ENCODE results near the gene ERBIN. TPM values are rescaled to one million over a fixed set of nuclear protein-coding genes. Genes with fewer than 3 reads are reported as not detected.

The ERBIN gene
- total RNA-seq, 1 experiment from 2014 or later = 47.2 TPM

- Mint-ChIP-seq H3K27me3 (ENCODE audit: insufficient read depth, unreplicated experiment) (no peaks in the 10 kb centered on the region), H3K9me3 (ENCODE audit: unreplicated experiment) (no peaks in the 10 kb centered on the region), H3K4me1 (ENCODE audit: low read depth, unreplicated experiment) (peaks cover 15% of the 10 kb centered on the region), H3K4me3 (ENCODE audit: unreplicated experiment) (peak overlapping the region; percentile 50), H3K36me3 (ENCODE audit: insufficient read depth, unreplicated experiment) (no peaks in the 10 kb centered on the region), H3K27ac (ENCODE audit: unreplicated experiment) (peak overlapping the region; percentile 34)
- TF ChIP-seq CTCF (IDR thresholded peaks at IDR 0.05; ENCODE audit: insufficient read depth in 1 of 2, low read depth in 1 of 2, low read length in 1 of 2, severe bottlenecking in 1 of 2, unreplicated experiment in 1 of 2) = no peak
- no TSS peak for BruUV-seq (replicated peaks)
- H3K4me1 ChIP-seq = peaks cover 14% of the 10 kb centered on the region
- POLR2A ChIA-PET = interaction anchor here (0.6 kb wide), 1 partner anchor 9 kb away, joined by 4 read pairs; no protein-coding TSS in a partner anchor
- H3K9me3 ChIP-seq = no peaks in the 10 kb centered on the region
- H3K27me3 ChIP-seq (replicated peaks; ENCODE audit: control insufficient read depth, insufficient read depth, low read length) = no peaks in the 10 kb centered on the region
- no peak overlapping the region for H3K4me3 ChIP-seq (ENCODE audit: low read depth, low read length)
- H3K36me3 ChIP-seq (ENCODE audit: control insufficient read depth, insufficient read depth, low read length) = no peaks in the 10 kb centered on the region
- CTCF ChIA-PET = no interaction called here
- intact Hi-C loops (cut with micrococcal nuclease; ENCODE audit: unreplicated experiment) = no loop called here
- DNase-seq = peak; percentile 35 to 45
Measured at GRCh38 chr5:65893749-65894430, 32.5 kb upstream of the ERBIN start.

GRCh38 chr5:65895891-65896290 is 30.5 kb upstream of the ERBIN start:
- ChIA-PET CTCF (interaction anchor here (0.6 kb wide), 1 partner anchor 123 kb away, joined by 9 read pairs; no protein-coding TSS in a partner anchor), POLR2A (no interaction called here)
- Mint-ChIP-seq H3K4me3 (ENCODE audit: unreplicated experiment) (no peak overlapping the region), H3K27me3 (ENCODE audit: insufficient read depth, unreplicated experiment) (no peaks in the 10 kb centered on the region), H3K9me3 (ENCODE audit: unreplicated experiment) (no peaks in the 10 kb centered on the region), H3K36me3 (ENCODE audit: insufficient read depth, unreplicated experiment) (no peaks in the 10 kb centered on the region), H3K4me1 (ENCODE audit: low read depth, unreplicated experiment) (peaks cover 15% of the 10 kb centered on the region), H3K27ac (ENCODE audit: unreplicated experiment) (no peak overlapping the region)
- H3K4me1 ChIP-seq = peaks cover 14% of the 10 kb centered on the region
- no peak for TF ChIP-seq CTCF (IDR thresholded peaks at IDR 0.05; ENCODE audit: insufficient read depth in 1 of 2, low read depth in 1 of 2, low read length in 1 of 2, severe bottlenecking in 1 of 2, unreplicated experiment in 1 of 2)
- no peaks in the 10 kb centered on the region for H3K9me3 ChIP-seq
- intact Hi-C loops (cut with micrococcal nuclease; ENCODE audit: unreplicated experiment) = no loop called here
- no peak overlapping the region for H3K4me3 ChIP-seq (ENCODE audit: low read depth, low read length)
- no peaks in the 10 kb centered on the region for H3K27me3 ChIP-seq (replicated peaks; ENCODE audit: control insufficient read depth, insufficient read depth, low read length)
- no TSS peak for BruUV-seq (replicated peaks)
- H3K36me3 ChIP-seq (ENCODE audit: control insufficient read depth, insufficient read depth, low read length) = no peaks in the 10 kb centered on the region
- no peak for DNase-seq

- H3K36me3 Mint-ChIP-seq (ENCODE audit: insufficient read depth, unreplicated experiment) = no peaks in the 10 kb centered on the region
- H3K4me1 Mint-ChIP-seq (ENCODE audit: low read depth, unreplicated experiment) = no peaks in the 10 kb centered on the region
- no peak overlapping the region for H3K27ac Mint-ChIP-seq (ENCODE audit: unreplicated experiment)
- no peak for DNase-seq
- Histone ChIP-seq H3K4me3 (ENCODE audit: low read depth, low read length) (no peak overlapping the region), H3K36me3 (ENCODE audit: control insufficient read depth, insufficient read depth, low read length) (no peaks in the 10 kb centered on the region), H3K9me3 (no peaks in the 10 kb centered on the region), H3K27me3 (replicated peaks; ENCODE audit: control insufficient read depth, insufficient read depth, low read length) (no peaks in the 10 kb centered on the region), H3K4me1 (no peaks in the 10 kb centered on the region)
- ChIA-PET CTCF (no interaction called here), POLR2A (no interaction called here)
- no peaks in the 10 kb centered on the region for H3K9me3 Mint-ChIP-seq (ENCODE audit: unreplicated experiment)
- no peak for TF ChIP-seq CTCF (IDR thresholded peaks at IDR 0.05; ENCODE audit: insufficient read depth in 1 of 2, low read depth in 1 of 2, low read length in 1 of 2, severe bottlenecking in 1 of 2, unreplicated experiment in 1 of 2)
- no peak overlapping the region for H3K4me3 Mint-ChIP-seq (ENCODE audit: unreplicated experiment)
- BruUV-seq (replicated peaks) = no TSS peak
- intact Hi-C loops (cut with micrococcal nuclease; ENCODE audit: unreplicated experiment) = no loop called here
- H3K27me3 Mint-ChIP-seq (ENCODE audit: insufficient read depth, unreplicated experiment) = no peaks in the 10 kb centered on the region
Measured at GRCh38 chr5:65900746-65901145, 25.6 kb upstream of the ERBIN start.

Measured in Caco-2 (cell line).